WTC11 (cell line): ENCODE results near the gene ZEB1.

Experiments used
- ELF4 ChIP-seq: sonication (generic); formaldehyde crosslinking; IDR thresholded peaks from 2 replicates; pipeline ENCODE4 v1.8.1; 2022; ENCODE audit warnings: low read depth, mild to moderate bottlenecking, moderate library complexity, missing genetic modification reagents
- IRF2 ChIP-seq: sonication (generic); formaldehyde crosslinking; IDR thresholded peaks from 2 replicates; pipeline ENCODE4 v1.8.0; 2022; ENCODE audit warnings: low read depth, missing genetic modification reagents, borderline replicate concordance
- SP1 ChIP-seq: sonication (generic); formaldehyde crosslinking; conservative IDR thresholded peaks from 2 replicates; pipeline ENCODE4 v1.8.1; 2022; ENCODE audit warnings: missing genetic modification reagents
- TCF7 ChIP-seq: sonication (generic); formaldehyde crosslinking; IDR thresholded peaks from 2 replicates; pipeline ENCODE4 v1.8.0; 2022; ENCODE audit warnings: mild to moderate bottlenecking, low read depth, missing genetic modification reagents, moderate library complexity
- TEAD4 ChIP-seq: sonication (generic); formaldehyde crosslinking; IDR thresholded peaks from 2 replicates; pipeline ENCODE4 v1.8.0; 2022; ENCODE audit warnings: mild to moderate bottlenecking, missing genetic modification reagents
- ZNF317 ChIP-seq: sonication (generic); formaldehyde crosslinking; IDR thresholded peaks from 2 replicates; pipeline ENCODE4 v1.8.1; 2023; ENCODE audit warnings: low read depth, mild to moderate bottlenecking, moderate library complexity, missing genetic modification reagents, borderline replicate concordance
- TF ChIP-seq, protein P1 (sequence below): sonication (generic); formaldehyde crosslinking; IDR thresholded peaks from 2 replicates; pipeline ENCODE4 v1.8.1; 2022; ENCODE audit warnings: low read depth, mild to moderate bottlenecking, moderate library complexity, missing genetic modification reagents, borderline replicate concordance
- TF ChIP-seq, protein P2 (sequence below): fragments of 200-600 bp; IDR thresholded peaks from 2 replicates; pipeline ENCODE4 v1.8.0; 2022; ENCODE audit warnings: antibody characterized with exemption
- TF ChIP-seq, protein P3 (sequence below): sonication (generic); formaldehyde crosslinking; conservative IDR thresholded peaks from 2 replicates; pipeline ENCODE4 v1.8.1; 2023; ENCODE audit warnings: mild to moderate bottlenecking, low read depth, missing genetic modification reagents, moderate library complexity
- TF ChIP-seq, protein P4 (sequence below): sonication (generic); formaldehyde crosslinking; IDR thresholded peaks from 2 replicates; pipeline ENCODE4 v1.8.0; 2023; ENCODE audit warnings: missing genetic modification reagents, mild to moderate bottlenecking, borderline replicate concordance
- TF ChIP-seq, protein P5 (sequence below): sonication (generic); formaldehyde crosslinking; IDR thresholded peaks from 2 replicates; pipeline ENCODE4 v1.8.0; 2022; ENCODE audit warnings: mild to moderate bottlenecking, missing genetic modification reagents

DNA sequence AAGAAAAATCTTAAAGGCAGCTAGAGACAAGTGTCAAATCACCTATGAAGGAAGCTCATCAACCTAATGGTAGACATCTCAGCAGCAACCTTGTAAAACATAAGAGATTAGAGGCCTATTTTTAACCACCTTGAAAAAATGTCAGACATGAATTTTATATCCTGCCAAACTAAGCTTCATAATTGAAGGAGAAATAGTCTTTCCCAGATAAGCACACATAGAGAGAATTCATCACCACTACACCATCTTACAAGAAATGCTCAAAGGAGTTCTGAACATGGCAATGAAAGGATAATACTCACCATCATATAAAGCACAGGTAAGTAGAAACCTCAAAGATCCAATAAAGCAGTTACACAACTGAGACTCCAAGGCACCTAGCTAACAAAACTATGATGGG lies 156.5 kb downstream of the ZEB1 start:
- TF ChIP-seq, protein P1, sequence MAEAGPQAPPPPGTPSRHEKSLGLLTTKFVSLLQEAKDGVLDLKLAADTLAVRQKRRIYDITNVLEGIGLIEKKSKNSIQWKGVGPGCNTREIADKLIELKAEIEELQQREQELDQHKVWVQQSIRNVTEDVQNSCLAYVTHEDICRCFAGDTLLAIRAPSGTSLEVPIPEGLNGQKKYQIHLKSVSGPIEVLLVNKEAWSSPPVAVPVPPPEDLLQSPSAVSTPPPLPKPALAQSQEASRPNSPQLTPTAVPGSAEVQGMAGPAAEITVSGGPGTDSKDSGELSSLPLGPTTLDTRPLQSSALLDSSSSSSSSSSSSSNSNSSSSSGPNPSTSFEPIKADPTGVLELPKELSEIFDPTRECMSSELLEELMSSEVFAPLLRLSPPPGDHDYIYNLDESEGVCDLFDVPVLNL (CRISPR knock-in tag) = no peak
- TF ChIP-seq, protein P2, sequence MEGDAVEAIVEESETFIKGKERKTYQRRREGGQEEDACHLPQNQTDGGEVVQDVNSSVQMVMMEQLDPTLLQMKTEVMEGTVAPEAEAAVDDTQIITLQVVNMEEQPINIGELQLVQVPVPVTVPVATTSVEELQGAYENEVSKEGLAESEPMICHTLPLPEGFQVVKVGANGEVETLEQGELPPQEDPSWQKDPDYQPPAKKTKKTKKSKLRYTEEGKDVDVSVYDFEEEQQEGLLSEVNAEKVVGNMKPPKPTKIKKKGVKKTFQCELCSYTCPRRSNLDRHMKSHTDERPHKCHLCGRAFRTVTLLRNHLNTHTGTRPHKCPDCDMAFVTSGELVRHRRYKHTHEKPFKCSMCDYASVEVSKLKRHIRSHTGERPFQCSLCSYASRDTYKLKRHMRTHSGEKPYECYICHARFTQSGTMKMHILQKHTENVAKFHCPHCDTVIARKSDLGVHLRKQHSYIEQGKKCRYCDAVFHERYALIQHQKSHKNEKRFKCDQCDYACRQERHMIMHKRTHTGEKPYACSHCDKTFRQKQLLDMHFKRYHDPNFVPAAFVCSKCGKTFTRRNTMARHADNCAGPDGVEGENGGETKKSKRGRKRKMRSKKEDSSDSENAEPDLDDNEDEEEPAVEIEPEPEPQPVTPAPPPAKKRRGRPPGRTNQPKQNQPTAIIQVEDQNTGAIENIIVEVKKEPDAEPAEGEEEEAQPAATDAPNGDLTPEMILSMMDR = no peak
- TF ChIP-seq, protein P3, sequence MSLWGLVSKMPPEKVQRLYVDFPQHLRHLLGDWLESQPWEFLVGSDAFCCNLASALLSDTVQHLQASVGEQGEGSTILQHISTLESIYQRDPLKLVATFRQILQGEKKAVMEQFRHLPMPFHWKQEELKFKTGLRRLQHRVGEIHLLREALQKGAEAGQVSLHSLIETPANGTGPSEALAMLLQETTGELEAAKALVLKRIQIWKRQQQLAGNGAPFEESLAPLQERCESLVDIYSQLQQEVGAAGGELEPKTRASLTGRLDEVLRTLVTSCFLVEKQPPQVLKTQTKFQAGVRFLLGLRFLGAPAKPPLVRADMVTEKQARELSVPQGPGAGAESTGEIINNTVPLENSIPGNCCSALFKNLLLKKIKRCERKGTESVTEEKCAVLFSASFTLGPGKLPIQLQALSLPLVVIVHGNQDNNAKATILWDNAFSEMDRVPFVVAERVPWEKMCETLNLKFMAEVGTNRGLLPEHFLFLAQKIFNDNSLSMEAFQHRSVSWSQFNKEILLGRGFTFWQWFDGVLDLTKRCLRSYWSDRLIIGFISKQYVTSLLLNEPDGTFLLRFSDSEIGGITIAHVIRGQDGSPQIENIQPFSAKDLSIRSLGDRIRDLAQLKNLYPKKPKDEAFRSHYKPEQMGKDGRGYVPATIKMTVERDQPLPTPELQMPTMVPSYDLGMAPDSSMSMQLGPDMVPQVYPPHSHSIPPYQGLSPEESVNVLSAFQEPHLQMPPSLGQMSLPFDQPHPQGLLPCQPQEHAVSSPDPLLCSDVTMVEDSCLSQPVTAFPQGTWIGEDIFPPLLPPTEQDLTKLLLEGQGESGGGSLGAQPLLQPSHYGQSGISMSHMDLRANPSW = no peak
- TF ChIP-seq, protein P4, sequence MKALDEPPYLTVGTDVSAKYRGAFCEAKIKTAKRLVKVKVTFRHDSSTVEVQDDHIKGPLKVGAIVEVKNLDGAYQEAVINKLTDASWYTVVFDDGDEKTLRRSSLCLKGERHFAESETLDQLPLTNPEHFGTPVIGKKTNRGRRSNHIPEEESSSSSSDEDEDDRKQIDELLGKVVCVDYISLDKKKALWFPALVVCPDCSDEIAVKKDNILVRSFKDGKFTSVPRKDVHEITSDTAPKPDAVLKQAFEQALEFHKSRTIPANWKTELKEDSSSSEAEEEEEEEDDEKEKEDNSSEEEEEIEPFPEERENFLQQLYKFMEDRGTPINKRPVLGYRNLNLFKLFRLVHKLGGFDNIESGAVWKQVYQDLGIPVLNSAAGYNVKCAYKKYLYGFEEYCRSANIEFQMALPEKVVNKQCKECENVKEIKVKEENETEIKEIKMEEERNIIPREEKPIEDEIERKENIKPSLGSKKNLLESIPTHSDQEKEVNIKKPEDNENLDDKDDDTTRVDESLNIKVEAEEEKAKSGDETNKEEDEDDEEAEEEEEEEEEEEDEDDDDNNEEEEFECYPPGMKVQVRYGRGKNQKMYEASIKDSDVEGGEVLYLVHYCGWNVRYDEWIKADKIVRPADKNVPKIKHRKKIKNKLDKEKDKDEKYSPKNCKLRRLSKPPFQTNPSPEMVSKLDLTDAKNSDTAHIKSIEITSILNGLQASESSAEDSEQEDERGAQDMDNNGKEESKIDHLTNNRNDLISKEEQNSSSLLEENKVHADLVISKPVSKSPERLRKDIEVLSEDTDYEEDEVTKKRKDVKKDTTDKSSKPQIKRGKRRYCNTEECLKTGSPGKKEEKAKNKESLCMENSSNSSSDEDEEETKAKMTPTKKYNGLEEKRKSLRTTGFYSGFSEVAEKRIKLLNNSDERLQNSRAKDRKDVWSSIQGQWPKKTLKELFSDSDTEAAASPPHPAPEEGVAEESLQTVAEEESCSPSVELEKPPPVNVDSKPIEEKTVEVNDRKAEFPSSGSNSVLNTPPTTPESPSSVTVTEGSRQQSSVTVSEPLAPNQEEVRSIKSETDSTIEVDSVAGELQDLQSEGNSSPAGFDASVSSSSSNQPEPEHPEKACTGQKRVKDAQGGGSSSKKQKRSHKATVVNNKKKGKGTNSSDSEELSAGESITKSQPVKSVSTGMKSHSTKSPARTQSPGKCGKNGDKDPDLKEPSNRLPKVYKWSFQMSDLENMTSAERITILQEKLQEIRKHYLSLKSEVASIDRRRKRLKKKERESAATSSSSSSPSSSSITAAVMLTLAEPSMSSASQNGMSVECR (CRISPR knock-in tag) = no peak
- no peak for TF ChIP-seq SP1 (CRISPR knock-in tag)
- TF ChIP-seq ELF4 (CRISPR knock-in tag) = no peak
- TF ChIP-seq ZNF317 (CRISPR knock-in tag) = no peak
- TF ChIP-seq, protein P5, sequence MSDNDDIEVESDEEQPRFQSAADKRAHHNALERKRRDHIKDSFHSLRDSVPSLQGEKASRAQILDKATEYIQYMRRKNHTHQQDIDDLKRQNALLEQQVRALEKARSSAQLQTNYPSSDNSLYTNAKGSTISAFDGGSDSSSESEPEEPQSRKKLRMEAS (CRISPR knock-in tag) = no peak
- TF ChIP-seq IRF2 (CRISPR knock-in tag) = no peak
- no peak for TF ChIP-seq TEAD4
- TF ChIP-seq TCF7 (CRISPR knock-in tag) = no peak
